Measurements from ENCODE around the gene PHYKPL.

- TF ChIP-seq, protein P1, sequence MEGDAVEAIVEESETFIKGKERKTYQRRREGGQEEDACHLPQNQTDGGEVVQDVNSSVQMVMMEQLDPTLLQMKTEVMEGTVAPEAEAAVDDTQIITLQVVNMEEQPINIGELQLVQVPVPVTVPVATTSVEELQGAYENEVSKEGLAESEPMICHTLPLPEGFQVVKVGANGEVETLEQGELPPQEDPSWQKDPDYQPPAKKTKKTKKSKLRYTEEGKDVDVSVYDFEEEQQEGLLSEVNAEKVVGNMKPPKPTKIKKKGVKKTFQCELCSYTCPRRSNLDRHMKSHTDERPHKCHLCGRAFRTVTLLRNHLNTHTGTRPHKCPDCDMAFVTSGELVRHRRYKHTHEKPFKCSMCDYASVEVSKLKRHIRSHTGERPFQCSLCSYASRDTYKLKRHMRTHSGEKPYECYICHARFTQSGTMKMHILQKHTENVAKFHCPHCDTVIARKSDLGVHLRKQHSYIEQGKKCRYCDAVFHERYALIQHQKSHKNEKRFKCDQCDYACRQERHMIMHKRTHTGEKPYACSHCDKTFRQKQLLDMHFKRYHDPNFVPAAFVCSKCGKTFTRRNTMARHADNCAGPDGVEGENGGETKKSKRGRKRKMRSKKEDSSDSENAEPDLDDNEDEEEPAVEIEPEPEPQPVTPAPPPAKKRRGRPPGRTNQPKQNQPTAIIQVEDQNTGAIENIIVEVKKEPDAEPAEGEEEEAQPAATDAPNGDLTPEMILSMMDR (IDR thresholded peaks at IDR 0.05), result no peak
- no peak for TF ChIP-seq POLR2A (IDR thresholded peaks at IDR 0.05)
These were observed 21.9 kb downstream of the PHYKPL start for GRCh38 chr5:178210686-178211085.
